Osteoblast (primary cell): Measurements from ENCODE around the gene DESI1. TPM values are rescaled to one million over a fixed set of nuclear protein-coding genes. Genes with fewer than 3 reads are reported as not detected.

Experiments used
- DNase-seq: peaks from one replicate; pipeline ENCODE4 v3.0.0; 2011; ENCODE audit warnings: low spot score, mixed read lengths; ENCODE audit not compliant: insufficient read length; ENCODE audit errors: missing footprints
- H2AFZ ChIP-seq: 2 replicates; pipeline ENCODE4 v1.6.0; 2011; ENCODE audit warnings: mild to moderate bottlenecking, low read length
- H3K27ac ChIP-seq: 2 replicates; pipeline ENCODE4 v1.5.1; 2011; ENCODE audit warnings: mild to moderate bottlenecking, low read depth, low read length, moderate library complexity
- H3K27me3 ChIP-seq: 2 replicates; pipeline ENCODE4 v1.6.0; 2012; ENCODE audit warnings: mild to moderate bottlenecking, control low read depth, inconsistent platforms, low read length, moderate library complexity; ENCODE audit not compliant: insufficient read depth
- H3K36me3 ChIP-seq: 2 replicates; pipeline ENCODE4 v1.5.1; 2011; ENCODE audit warnings: mild to moderate bottlenecking, low read length, control low read depth, moderate library complexity; ENCODE audit not compliant: insufficient read depth
- H3K4me1 ChIP-seq: 2 replicates; pipeline ENCODE4 v1.5.1; 2011; ENCODE audit warnings: mild to moderate bottlenecking, low read length, control low read depth, moderate library complexity; ENCODE audit not compliant: insufficient read depth
- H3K4me2 ChIP-seq: 2 replicates; pipeline ENCODE4 v1.6.0; 2011; ENCODE audit warnings: mild to moderate bottlenecking, low read length; ENCODE audit not compliant: insufficient read depth
- H3K4me3 ChIP-seq: fragments of 200-600 bp; sonication (generic); 3 replicates; pipeline ENCODE4 v1.5.1; 2012; ENCODE audit warnings: mild to moderate bottlenecking, low read length, inconsistent platforms; ENCODE audit not compliant: insufficient read depth
- H3K79me2 ChIP-seq: 2 replicates; pipeline ENCODE4 v1.6.0; 2012; ENCODE audit warnings: mild to moderate bottlenecking, low read length, control low read depth, inconsistent platforms; ENCODE audit not compliant: insufficient read depth
- H3K9me3 ChIP-seq: 2 replicates; pipeline ENCODE4 v1.5.1; 2011; ENCODE audit warnings: low read depth, low read length, control low read depth
- H4K20me1 ChIP-seq: 2 replicates; pipeline ENCODE4 v1.6.0; 2012; ENCODE audit warnings: mild to moderate bottlenecking, low read length, control low read depth; ENCODE audit not compliant: insufficient read depth
- CTCF ChIP-seq: IDR thresholded peaks from 2 replicates; pipeline ENCODE4 v1.5.1; 2011; ENCODE audit warnings: mild to moderate bottlenecking, low read depth, low read length, moderate library complexity; ENCODE audit errors: extremely low read depth
- total RNA-seq: library from RNA; depleted of rRNA; stranded (reverse); fragments of >200 nt; gene quantifications from 2 replicates; pipeline ENCODE4 v1.2.3, GENCODE V29; 2012

The DESI1 gene
- total RNA-seq, 1 donor: 16.3 TPM

GRCh38 chr22:41579997-41580355, 40.9 kb downstream of the DESI1 start:
- peak; percentile 77 for DNase-seq
- H3K4me3 ChIP-seq: no peak overlapping the region
- peaks cover 7% of the 10 kb centered on the region for H3K79me2 ChIP-seq
- no peak overlapping the region for H2AFZ ChIP-seq
- no peak for TF ChIP-seq CTCF
- no peaks in the 10 kb centered on the region for H3K9me3 ChIP-seq
- H3K27ac ChIP-seq: no peak overlapping the region
- H3K4me1 ChIP-seq: no peaks in the 10 kb centered on the region
- no peak overlapping the region for H3K4me2 ChIP-seq
- H4K20me1 ChIP-seq: peaks cover 4% of the 10 kb centered on the region
- H3K36me3 ChIP-seq: peaks cover 64% of the 10 kb centered on the region
- H3K27me3 ChIP-seq: no peaks in the 10 kb centered on the region

GRCh38 chr22:41579297-41579996, 41.4 kb downstream of the DESI1 start:
- Histone ChIP-seq H3K9me3 (no peaks in the 10 kb centered on the region), H3K79me2 (peaks cover 3% of the 10 kb centered on the region), H3K27ac (no peak overlapping the region), H3K4me3 (no peak overlapping the region), H3K27me3 (no peaks in the 10 kb centered on the region), H3K4me2 (no peak overlapping the region), H4K20me1 (peaks cover under 1% of the 10 kb centered on the region), H3K4me1 (no peaks in the 10 kb centered on the region), H3K36me3 (peaks cover 58% of the 10 kb centered on the region), H2AFZ (no peak overlapping the region)
- TF ChIP-seq CTCF: no peak
- DNase-seq: peak; percentile 80

GRCh38 chr22:41578818-41579217, 42.0 kb downstream of the DESI1 start:
- no peak for TF ChIP-seq CTCF
- Histone ChIP-seq H3K4me1 (no peaks in the 10 kb centered on the region), H3K36me3 (peaks cover 52% of the 10 kb centered on the region), H3K27me3 (no peaks in the 10 kb centered on the region), H3K79me2 (no peaks in the 10 kb centered on the region), H3K4me3 (no peak overlapping the region), H3K4me2 (no peak overlapping the region), H3K9me3 (no peaks in the 10 kb centered on the region), H3K27ac (no peak overlapping the region), H4K20me1 (no peaks in the 10 kb centered on the region), H2AFZ (no peak overlapping the region)
- DNase-seq: no peak

GRCh38 chr22:41578114-41578513, 42.7 kb downstream of the DESI1 start:
- no peak for TF ChIP-seq CTCF
- Histone ChIP-seq H3K4me1 (no peaks in the 10 kb centered on the region), H4K20me1 (no peaks in the 10 kb centered on the region), H2AFZ (no peak overlapping the region), H3K27ac (no peak overlapping the region), H3K4me2 (no peak overlapping the region), H3K27me3 (no peaks in the 10 kb centered on the region), H3K4me3 (no peak overlapping the region), H3K9me3 (no peaks in the 10 kb centered on the region), H3K79me2 (no peaks in the 10 kb centered on the region), H3K36me3 (peaks cover 47% of the 10 kb centered on the region)
- DNase-seq: peak; percentile 53
